ENCODE data around the gene DNAL1.

GRCh38 chr14:73713803-73714655 is 69.2 kb downstream of the DNAL1 start, which contains the start of gene PNMA1:
- TF ChIP-seq POLR2A (IDR thresholded peaks at IDR 0.05; ENCODE audit: low read length) = peak; percentile 69
- TF ChIP-seq GATA1 (IDR thresholded peaks at IDR 0.05; ENCODE audit: low read depth, low read length) = no peak
